OCI-LY7 (cell line): ENCODE data around the gene SPATA2L.
"Not testable (repeated sequence)": the region's sequence is repeated elsewhere in the genome, so short reads cannot be mapped to it uniquely, and the experiment has no call there.

ENCODE experiments used
- CTCF ChIP-seq: fragments of 200-600 bp; sonication (generic); conservative IDR thresholded peaks from 2 replicates; pipeline ENCODE4 v1.5.1; 2014; ENCODE audit warnings: mild to moderate bottlenecking, antibody characterized with exemption, low read length, moderate library complexity, mixed read lengths
- EZH2phosphoT487 ChIP-seq: fragments of 200-600 bp; sonication (generic); IDR thresholded peaks from 2 replicates; pipeline ENCODE4 v1.6.1; 2018; ENCODE audit warnings: low read depth, borderline replicate concordance, mild to moderate bottlenecking, mixed run types, antibody characterized with exemption, low read length, moderate library complexity, mixed read lengths

GRCh38 chr16:89694784-89695085 is 6.8 kb downstream of the SPATA2L start:
- TF ChIP-seq CTCF, EZH2phosphoT487: not testable (repeated sequence)
